ENCODE measurements around the gene ADGRB3.

ADGRB3 gene

GRCh38 chr6:69386426-69386825 is 751.3 kb downstream of the ADGRB3 start:
- DNase-seq (ENCODE audit: extremely low read depth, low read depth) = no peak
- TF ChIP-seq, protein P1, sequence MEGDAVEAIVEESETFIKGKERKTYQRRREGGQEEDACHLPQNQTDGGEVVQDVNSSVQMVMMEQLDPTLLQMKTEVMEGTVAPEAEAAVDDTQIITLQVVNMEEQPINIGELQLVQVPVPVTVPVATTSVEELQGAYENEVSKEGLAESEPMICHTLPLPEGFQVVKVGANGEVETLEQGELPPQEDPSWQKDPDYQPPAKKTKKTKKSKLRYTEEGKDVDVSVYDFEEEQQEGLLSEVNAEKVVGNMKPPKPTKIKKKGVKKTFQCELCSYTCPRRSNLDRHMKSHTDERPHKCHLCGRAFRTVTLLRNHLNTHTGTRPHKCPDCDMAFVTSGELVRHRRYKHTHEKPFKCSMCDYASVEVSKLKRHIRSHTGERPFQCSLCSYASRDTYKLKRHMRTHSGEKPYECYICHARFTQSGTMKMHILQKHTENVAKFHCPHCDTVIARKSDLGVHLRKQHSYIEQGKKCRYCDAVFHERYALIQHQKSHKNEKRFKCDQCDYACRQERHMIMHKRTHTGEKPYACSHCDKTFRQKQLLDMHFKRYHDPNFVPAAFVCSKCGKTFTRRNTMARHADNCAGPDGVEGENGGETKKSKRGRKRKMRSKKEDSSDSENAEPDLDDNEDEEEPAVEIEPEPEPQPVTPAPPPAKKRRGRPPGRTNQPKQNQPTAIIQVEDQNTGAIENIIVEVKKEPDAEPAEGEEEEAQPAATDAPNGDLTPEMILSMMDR (IDR thresholded peaks at IDR 0.05; ENCODE audit: low read depth, low read length) = no peak

GRCh38 chr6:69390125-69390524 is 755.0 kb downstream of the ADGRB3 start:
- no peak for DNase-seq (ENCODE audit: extremely low read depth, low read depth)
- TF ChIP-seq, protein P1 (IDR thresholded peaks at IDR 0.05; ENCODE audit: low read depth, low read length) = no peak

GRCh38 chr6:69391106-69391505 is 756.0 kb downstream of the ADGRB3 start:
- TF ChIP-seq, protein P1 (IDR thresholded peaks at IDR 0.05; ENCODE audit: low read depth, low read length) = no peak
- DNase-seq (ENCODE audit: extremely low read depth, low read depth) = no peak

DNA sequence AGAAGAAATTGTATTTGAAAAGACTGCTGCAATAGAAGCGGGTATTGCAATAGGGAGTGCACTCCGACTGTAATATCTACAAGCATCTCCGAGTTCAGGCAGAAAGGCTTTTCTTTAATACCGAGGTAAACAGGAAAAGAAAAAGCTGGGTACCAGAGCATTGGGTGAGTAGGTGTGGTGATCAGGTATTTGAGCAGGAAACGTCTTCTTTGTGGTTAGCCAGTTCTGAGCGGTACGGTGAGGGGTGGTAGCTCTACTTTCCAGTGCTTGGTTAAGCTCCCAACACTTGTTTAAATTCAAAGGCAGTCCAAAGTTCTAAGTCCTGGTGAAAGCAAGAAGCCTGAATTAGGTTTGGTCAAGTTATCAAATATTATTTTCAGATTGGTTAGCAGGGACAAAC is 757.7 kb downstream of the ADGRB3 start:
- DNase-seq (ENCODE audit: extremely low read depth, low read depth) = no peak
- TF ChIP-seq, protein P1 (IDR thresholded peaks at IDR 0.05; ENCODE audit: low read depth, low read length) = no peak

GRCh38 chr6:69398311-69398710 is 763.2 kb downstream of the ADGRB3 start:
- TF ChIP-seq, protein P1 (IDR thresholded peaks at IDR 0.05; ENCODE audit: low read depth, low read length) = no peak
- DNase-seq (ENCODE audit: extremely low read depth, low read depth) = no peak

- TF ChIP-seq, protein P1 (IDR thresholded peaks at IDR 0.05; ENCODE audit: low read depth, low read length) = no peak
- DNase-seq (ENCODE audit: extremely low read depth, low read depth) = no peak
These were observed 763.6 kb downstream of the ADGRB3 start for GRCh38 chr6:69398729-69399128.

DNA sequence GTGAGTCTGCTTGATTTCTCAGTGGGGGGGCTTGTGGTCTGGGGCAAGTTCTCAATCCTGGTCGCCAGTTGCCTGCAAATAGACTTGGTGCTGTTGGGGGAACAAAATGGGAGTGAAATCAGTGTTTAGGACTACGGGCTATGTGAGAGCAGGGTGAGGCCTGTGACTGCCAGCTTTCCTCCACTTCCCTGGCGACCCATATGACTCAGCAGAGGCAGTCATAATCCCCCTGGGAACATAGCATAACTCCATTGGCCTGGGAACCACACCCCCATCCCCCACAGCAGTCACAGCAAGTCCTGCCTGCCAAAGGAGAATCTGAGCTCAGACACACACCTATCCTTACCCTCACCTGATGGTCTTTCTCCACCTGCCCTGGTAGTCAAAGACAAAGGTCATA is 773.8 kb downstream of the ADGRB3 start:
- TF ChIP-seq, protein P1 (IDR thresholded peaks at IDR 0.05; ENCODE audit: low read depth, low read length) = no peak
- no peak for DNase-seq (ENCODE audit: extremely low read depth, low read depth)

Measured in AG09319 (cell line).